Stomach (tissue), 4 donors: ENCODE measurements around the gene TMEM179.

Experiments
- CTCF ChIP-seq, 7 experiments: fragments of 450-650 bp in 4 of 7; fragments of 200-600 bp in 3 of 7; sonication (generic) in 3 of 7; IDR thresholded peaks; one replicate each; pipeline ENCODE4 v1.5.1; 2016 to 2019; ENCODE audit warnings: antibody characterized with exemption in 7 of 7, control low read depth in 2 of 7, mild to moderate bottlenecking in 1 of 7
- POLR2AphosphoS5 ChIP-seq, 3 donors: sonication (generic); formaldehyde crosslinking; IDR thresholded peaks; one replicate each; pipeline ENCODE4 v1.6.1; 2016; ENCODE audit warnings: antibody characterized with exemption in 3 of 3

GRCh38 chr14:104571246-104571645 lies 33.3 kb downstream of the TMEM179 start:
- TF ChIP-seq CTCF (IDR thresholded peaks at IDR 0.05) (no peak), POLR2AphosphoS5 (IDR thresholded peaks at IDR 0.05) (no peak)
